Measurements from ENCODE around the gene SEC22A.

- TF ChIP-seq POLR2AphosphoS5 (IDR thresholded peaks at IDR 0.05): no peak
- no peak for TF ChIP-seq POLR2A (IDR thresholded peaks at IDR 0.05)
- TF ChIP-seq CTCF (IDR thresholded peaks at IDR 0.05): no peak
Measured at GRCh38 chr3:123281406-123281805, 79.7 kb downstream of the SEC22A start.

Data from prostate gland (tissue), 2 donors.